Activated naive CD4-positive, alpha-beta T cell treated with anti-CD3 and anti-CD28 coated beads, Interleukin-2, amount 50 U/mL, for 24 hours (primary cell): ENCODE data around the gene ATF6B.
A peak's percentile ranks its signal among the peaks of the same experiment; 100 is the strongest.

Experiments used
- H3K27ac Mint-ChIP-seq: one replicate; pipeline ENCODE4 v1.8.0; 2021; ENCODE audit warnings: mild to moderate bottlenecking, mixed read lengths
- H3K27me3 Mint-ChIP-seq: one replicate; pipeline ENCODE4 v1.8.0; 2021; ENCODE audit warnings: mixed read lengths
- H3K36me3 Mint-ChIP-seq: one replicate; pipeline ENCODE4 v1.8.0; 2021; ENCODE audit warnings: mixed read lengths
- H3K4me1 Mint-ChIP-seq: one replicate; pipeline ENCODE4 v1.8.0; 2021; ENCODE audit warnings: mixed read lengths
- H3K4me3 Mint-ChIP-seq: one replicate; pipeline ENCODE4 v1.8.0; 2021; ENCODE audit warnings: mild to moderate bottlenecking, mixed read lengths
- H3K9me3 Mint-ChIP-seq: one replicate; pipeline ENCODE4 v1.8.0; 2021; ENCODE audit warnings: mixed read lengths

Gene ATF6B

DNA sequence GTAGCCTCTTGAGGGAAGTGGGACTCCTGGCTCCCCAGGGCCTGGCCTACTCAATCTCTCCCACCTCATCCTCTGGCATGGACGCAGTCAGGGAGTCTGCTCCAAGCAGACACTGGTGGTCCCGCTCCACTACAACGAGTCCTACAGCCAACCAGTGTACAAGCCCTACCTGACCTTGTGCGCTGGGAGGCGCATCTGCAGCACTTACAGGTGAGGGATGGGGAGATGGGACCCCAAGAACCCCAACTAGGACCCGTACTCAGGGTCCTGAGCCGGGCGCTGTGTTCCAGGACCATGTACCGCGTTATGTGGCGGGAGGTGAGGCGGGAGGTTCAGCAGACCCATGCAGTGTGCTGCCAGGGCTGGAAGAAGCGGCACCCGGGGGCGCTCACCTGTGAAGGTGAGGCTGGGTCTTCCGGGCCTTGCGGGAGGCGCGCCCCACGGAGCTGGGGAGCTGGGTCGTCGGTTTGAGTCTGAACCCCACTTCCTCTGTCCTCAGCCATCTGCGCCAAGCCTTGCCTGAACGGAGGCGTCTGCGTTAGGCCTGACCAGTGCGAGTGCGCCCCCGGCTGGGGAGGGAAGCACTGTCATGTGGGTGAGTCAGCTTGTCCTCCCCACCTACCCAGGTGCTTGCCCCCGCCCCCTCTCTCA, 38.5 kb upstream of the ATF6B start:
- Mint-ChIP-seq H3K9me3 (no peaks in the 10 kb centered on the region), H3K27me3 (no peaks in the 10 kb centered on the region), H3K36me3 (peaks cover 21% of the 10 kb centered on the region), H3K4me3 (no peak overlapping the region), H3K27ac (no peak overlapping the region), H3K4me1 (peaks cover 6% of the 10 kb centered on the region)

DNA sequence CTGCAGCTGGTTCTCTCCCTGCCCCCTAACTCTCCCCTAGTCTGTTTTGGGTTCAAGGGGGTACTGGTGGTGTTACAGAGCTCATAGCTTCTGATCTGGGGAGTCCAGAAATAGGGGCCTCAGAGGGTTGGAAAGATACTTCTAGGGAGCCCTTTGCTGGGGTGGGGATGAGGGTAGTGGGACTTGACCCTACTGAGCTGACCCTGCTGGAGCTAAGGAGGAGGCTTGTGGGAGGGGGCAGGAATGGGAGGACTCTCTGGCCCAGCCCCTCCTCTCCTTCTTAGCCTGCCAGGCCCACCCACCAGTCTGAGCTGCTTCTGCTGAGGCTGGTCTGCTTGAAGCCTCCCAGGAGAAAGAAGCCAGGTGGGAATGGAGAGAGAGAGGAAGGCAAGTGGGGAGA, 36.2 kb upstream of the ATF6B start, which contains the start of gene EGFL8:
EGFL8 (plus strand) TSS at position 301 of the 400 bp plus-strand sequence. CDS start 1,571 bp downstream, outside the sequence.
- Mint-ChIP-seq H3K9me3 (no peaks in the 10 kb centered on the region), H3K4me3 (no peak within 1 kb of the TSS), H3K4me1 (no peaks in the 10 kb centered on the region), H3K27me3 (no peaks in the 10 kb centered on the region), H3K36me3 (peaks cover 14% of the 10 kb centered on the region), H3K27ac (no peak within 1 kb of the TSS)

DNA sequence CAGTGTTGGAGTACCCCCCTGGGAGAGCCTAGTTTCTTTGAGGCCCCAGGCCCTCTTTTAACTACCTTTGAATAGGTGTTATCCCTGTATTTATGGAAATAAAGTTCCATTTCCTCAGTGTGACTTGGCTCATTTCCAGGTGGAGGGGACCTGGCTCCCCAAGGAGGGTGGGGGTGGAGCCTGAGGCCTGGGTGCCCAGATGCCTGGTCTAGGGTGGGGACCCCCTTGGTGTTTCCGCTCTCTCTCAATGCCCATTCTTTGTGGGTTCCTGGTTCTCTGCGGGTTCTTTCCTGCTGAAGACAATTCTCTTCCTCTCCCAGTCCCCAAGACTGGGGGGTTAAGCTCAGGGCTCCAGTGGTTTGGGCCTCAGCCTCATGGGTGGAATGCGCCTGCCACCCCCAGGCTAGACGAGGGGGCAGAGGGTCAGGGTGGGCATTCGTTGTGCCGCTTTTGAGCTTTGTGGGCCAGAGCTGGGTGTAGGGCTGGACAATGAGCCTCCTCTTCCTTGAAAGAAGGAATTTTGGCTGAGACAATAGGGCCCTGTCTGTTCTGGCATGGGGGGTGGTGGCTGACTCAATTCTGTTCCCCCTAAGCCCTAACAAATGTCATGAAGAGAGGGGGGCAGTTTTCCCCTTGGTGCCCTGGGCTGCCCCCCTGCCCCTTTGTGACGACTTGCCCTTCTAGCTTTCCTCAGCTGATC, 35.7 kb upstream of the ATF6B start:
- peaks cover 11% of the 10 kb centered on the region for H3K36me3 Mint-ChIP-seq
- H3K27me3 Mint-ChIP-seq: no peaks in the 10 kb centered on the region
- no peaks in the 10 kb centered on the region for H3K4me1 Mint-ChIP-seq
- no peak overlapping the region for H3K4me3 Mint-ChIP-seq
- no peaks in the 10 kb centered on the region for H3K9me3 Mint-ChIP-seq
- no peak overlapping the region for H3K27ac Mint-ChIP-seq

DNA sequence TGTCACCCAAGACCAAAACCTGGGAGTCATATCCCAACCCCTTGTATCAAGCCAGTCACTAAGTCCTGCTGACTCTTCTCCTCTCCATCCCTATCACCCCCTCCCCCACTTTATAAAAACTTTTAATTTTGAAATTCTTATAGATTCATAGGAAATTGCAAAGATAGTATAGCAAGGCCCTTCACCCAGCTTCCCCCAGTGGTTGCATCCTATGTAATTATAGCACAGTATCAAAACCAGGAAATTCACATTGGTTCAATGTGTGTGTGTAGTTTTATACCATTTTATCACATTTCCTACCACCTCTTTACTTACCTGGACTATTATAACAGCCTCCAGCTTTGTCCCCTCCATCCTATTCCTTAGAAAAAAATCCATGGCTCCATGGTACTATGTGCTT, 30.0 kb upstream of the ATF6B start:
- no peaks in the 10 kb centered on the region for H3K9me3 Mint-ChIP-seq
- peaks cover 10% of the 10 kb centered on the region for H3K36me3 Mint-ChIP-seq
- no peaks in the 10 kb centered on the region for H3K27me3 Mint-ChIP-seq
- H3K27ac Mint-ChIP-seq: no peak overlapping the region
- H3K4me3 Mint-ChIP-seq: no peak overlapping the region
- H3K4me1 Mint-ChIP-seq: peaks cover 31% of the 10 kb centered on the region

DNA sequence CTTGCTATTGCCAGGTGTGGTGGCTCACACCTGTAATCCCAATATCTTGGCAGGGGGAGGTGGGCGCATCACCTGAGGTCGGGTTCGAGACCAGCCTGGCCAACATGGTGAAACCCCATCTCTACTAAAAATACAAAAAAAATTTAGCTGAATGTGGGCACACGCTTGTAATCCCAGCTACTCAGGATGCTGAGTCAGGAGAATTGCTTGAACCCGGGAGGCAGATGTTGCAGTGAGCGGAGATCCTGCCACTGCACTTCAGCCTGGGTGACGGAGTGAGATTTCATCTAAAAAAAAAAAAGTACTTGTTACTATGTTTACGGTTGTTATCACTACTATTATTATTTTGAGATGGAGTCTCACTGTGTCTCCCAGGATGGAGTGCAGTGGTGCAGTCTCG, 28.8 kb upstream of the ATF6B start:
- H3K36me3 Mint-ChIP-seq: peaks cover 10% of the 10 kb centered on the region
- H3K4me3 Mint-ChIP-seq: no peak overlapping the region
- H3K27me3 Mint-ChIP-seq: no peaks in the 10 kb centered on the region
- H3K4me1 Mint-ChIP-seq: peaks cover 42% of the 10 kb centered on the region
- H3K9me3 Mint-ChIP-seq: no peaks in the 10 kb centered on the region
- H3K27ac Mint-ChIP-seq: no peak overlapping the region

DNA sequence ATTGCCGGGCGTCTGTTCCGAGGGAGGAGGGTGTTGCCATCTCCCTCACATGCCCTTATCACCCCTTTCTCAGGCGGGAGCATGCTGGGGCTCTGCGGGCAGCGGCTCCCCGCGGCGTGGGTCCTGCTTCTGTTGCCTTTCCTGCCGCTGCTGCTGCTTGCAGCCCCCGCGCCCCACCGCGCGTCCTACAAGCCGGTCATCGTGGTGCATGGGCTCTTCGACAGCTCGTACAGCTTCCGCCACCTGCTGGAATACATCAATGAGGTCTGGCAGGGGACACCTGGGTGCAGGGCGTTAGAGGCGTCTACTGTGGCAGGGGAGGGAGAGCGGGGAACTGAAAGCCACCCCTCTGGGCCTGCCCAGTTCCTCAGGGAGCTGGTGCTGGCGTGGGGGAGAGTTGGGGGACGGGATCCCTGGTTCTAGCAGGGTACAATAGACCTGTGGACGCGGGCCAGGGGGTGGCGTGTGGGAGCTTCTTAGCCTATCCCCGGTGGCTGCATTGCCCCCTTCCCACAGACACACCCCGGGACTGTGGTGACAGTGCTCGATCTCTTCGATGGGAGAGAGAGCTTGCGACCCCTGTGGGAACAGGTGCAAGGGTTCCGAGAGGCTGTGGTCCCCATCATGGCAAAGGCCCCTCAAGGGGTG, 26.6 kb upstream of the ATF6B start:
- H3K27ac Mint-ChIP-seq: peak overlapping the region; percentile 94
- H3K9me3 Mint-ChIP-seq: no peaks in the 10 kb centered on the region
- peaks cover 10% of the 10 kb centered on the region for H3K36me3 Mint-ChIP-seq
- H3K4me1 Mint-ChIP-seq: peaks cover 59% of the 10 kb centered on the region
- peaks cover 1% of the 10 kb centered on the region for H3K27me3 Mint-ChIP-seq
- H3K4me3 Mint-ChIP-seq: peak overlapping the region; percentile 99

DNA sequence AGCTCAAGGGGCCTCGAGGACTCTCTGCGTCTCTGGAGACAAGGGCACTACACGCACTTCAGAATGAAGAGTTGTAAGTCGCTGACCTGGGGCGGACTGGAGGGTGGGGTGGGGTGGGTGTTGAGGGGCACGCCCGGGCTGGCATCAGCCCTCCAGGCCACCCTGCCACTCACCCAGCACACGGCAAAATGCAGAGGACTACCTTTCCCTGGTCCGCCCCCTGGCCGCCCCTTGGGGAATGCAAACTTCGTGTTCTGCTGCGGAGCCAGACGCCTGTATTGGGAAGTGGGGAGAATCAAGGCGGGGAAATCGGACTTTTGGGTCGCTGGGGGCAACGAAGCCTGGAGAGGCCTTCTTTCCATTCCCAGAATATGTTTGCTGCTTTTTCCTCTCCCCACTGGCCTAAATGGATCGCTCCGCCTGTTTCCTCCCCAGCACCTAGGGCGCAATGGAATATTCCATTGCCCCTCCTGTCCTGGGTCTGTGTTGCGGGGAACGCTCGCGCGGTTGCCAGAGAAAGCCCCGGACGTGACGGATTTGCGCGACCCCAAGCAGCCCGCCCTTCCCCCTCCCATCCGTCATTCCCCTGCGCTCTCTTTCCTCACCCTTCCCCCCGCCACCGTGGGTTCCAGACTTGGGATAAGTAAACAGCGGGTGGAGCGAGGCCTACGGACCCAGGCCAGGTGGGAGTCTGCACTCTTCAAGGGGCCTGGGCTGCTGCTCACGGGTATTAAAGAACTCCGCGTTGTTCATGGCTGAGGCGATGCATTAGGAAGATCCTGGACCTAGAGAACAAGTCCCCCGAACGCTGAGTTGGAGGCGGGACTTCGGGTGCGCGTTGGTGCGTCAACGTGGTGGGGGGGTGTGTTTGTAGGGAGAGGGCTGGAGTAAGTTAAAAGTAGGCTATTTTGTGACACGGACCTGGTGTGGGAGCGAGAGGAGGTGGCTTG, 25.8 kb upstream of the ATF6B start, which contains the start of gene PPT2:
PPT2 (plus strand) TSS at position 578 of the 950 bp plus-strand sequence. CDS start 454 bp downstream, outside the sequence.
- Mint-ChIP-seq H3K9me3 (no peaks in the 10 kb centered on the region), H3K4me3 (peak within 1 kb of the TSS; percentile 99), H3K4me1 (peaks cover 63% of the 10 kb centered on the region), H3K27ac (peak within 1 kb of the TSS; percentile 94), H3K27me3 (peaks cover 4% of the 10 kb centered on the region), H3K36me3 (peaks cover 10% of the 10 kb centered on the region)

DNA sequence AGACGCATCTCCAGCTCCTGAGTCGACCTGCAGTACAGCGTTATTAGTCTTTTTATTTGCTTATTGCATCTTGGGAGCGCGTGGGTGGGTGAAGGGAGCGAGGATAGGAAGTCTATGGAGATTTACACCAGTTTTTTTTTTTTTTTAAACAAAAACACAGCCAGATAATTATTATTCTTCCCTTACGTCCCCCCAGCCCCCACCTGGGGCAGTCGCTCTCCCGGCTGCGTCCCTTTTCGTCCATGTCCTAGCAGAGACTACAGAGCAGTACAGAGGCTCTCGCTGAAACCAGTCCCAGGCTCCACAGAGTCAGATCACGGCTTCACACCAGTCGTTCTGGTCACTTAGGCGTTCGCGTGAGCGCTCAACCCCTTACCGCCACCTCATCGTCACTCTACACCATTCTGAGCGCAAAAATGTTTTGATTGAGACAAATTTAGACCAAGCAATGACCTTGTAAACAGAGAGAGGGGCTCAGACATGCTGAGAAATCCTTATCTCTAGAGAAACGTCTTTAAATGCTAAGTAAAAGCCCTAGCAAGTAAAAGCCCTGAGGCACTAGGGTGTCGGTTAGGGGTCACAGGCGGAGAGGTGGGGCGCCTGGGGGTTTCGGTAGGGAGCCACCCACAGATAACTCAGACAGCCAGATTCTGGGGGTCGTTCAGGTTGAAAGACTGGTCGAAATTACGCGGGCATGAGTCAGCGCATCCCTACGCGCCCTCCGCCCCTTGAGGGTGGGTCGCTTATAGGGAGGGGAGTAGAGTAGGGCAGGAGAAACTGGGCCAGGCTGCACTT, 24.9 kb upstream of the ATF6B start:
- H3K4me3 Mint-ChIP-seq: peak overlapping the region; percentile 99
- peak overlapping the region; percentile 82 for H3K27ac Mint-ChIP-seq
- peaks cover 71% of the 10 kb centered on the region for H3K4me1 Mint-ChIP-seq
- H3K9me3 Mint-ChIP-seq: no peaks in the 10 kb centered on the region
- H3K36me3 Mint-ChIP-seq: peaks cover 5% of the 10 kb centered on the region
- peaks cover 4% of the 10 kb centered on the region for H3K27me3 Mint-ChIP-seq

DNA sequence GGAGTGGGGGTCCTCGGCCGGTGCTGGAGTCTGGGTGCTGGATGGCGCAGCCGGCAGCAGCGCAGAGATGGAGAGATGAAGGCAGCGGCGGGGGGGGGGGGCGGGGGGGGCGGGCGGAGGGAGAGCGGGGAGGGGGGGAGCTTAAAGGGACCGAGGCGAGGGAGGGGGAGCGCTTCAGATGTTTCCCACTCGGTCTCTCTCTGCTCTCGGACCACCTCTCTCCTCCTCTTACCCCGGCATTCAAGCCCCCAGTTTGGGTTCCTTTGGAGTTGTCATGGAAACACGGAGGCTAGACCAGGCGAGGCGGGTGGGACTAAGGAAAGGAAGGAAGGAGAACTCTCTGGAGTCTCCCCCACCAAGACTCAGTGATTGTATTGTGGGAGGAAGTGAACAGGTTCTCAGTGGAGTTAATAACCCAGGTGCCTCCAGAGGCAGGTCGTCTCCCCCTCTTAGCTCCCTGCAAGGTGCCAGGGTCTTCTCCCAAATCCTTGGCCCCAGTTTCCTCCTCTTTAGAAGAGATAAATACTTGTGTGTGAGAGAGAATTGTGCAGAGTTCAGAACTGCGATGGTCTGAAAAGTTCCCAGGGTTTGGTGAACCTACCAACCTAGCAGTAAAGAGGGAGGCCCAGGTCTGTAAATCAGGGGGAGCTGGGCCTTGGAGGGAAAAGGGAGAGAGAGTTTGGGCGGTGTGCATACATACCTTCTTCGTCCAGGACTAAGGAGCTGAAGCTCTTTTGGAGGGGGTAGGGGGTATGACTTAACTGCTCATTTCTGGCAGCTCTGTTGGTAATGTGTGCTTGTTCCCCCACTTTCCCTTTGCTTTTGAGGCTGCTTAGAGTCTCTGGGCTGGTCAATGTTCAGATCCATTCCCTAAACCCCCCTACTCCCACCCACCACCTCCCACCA, 24.1 kb upstream of the ATF6B start, which contains the start of gene PRRT1:
PRRT1 (minus strand) TSS at position 77 of the 906 bp plus-strand sequence. CDS start 112 bp downstream, outside the sequence.
- no peaks in the 10 kb centered on the region for H3K36me3 Mint-ChIP-seq
- H3K27me3 Mint-ChIP-seq: peaks cover 4% of the 10 kb centered on the region
- peaks cover 67% of the 10 kb centered on the region for H3K4me1 Mint-ChIP-seq
- H3K9me3 Mint-ChIP-seq: no peaks in the 10 kb centered on the region
- H3K27ac Mint-ChIP-seq: no peak within 1 kb of the TSS
- peak within 1 kb of the TSS; percentile 99 for H3K4me3 Mint-ChIP-seq

DNA sequence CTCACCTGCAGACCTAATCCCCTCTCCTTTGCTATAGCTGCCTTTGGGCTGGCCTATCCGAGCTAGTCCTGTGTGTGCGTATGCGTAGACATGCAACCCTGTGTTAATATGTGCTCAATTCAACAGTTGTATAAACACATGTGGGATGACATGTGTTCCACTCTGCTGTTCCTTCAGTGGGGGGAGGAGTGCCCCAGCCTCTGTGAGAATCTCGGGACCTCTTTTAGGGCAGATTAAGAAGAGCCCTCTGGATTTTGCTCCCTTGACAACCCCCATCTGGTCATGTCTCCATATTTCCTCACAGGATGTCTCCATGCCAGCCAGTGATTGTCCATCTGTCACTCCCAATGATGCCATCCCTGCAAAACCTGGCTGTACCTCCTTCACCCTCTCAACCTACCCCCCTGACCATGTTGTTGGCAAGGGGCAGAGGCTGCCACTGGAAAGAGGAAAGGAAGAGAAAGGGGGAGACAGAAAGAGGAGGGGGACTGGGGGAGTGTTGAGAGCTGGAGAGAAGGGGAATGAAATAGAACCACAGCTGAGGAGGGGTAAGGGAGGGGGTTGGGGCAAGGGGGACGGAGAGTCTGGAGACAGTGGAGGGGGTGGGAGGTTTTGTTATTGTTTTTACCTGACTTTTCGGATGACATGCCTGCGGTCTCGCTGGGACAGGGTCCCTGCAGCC, 23.3 kb upstream of the ATF6B start:
- peak overlapping the region; percentile 70 for H3K4me3 Mint-ChIP-seq
- no peak overlapping the region for H3K27ac Mint-ChIP-seq
- H3K27me3 Mint-ChIP-seq: peaks cover 4% of the 10 kb centered on the region
- H3K4me1 Mint-ChIP-seq: peaks cover 67% of the 10 kb centered on the region
- H3K36me3 Mint-ChIP-seq: no peaks in the 10 kb centered on the region
- H3K9me3 Mint-ChIP-seq: no peaks in the 10 kb centered on the region

DNA sequence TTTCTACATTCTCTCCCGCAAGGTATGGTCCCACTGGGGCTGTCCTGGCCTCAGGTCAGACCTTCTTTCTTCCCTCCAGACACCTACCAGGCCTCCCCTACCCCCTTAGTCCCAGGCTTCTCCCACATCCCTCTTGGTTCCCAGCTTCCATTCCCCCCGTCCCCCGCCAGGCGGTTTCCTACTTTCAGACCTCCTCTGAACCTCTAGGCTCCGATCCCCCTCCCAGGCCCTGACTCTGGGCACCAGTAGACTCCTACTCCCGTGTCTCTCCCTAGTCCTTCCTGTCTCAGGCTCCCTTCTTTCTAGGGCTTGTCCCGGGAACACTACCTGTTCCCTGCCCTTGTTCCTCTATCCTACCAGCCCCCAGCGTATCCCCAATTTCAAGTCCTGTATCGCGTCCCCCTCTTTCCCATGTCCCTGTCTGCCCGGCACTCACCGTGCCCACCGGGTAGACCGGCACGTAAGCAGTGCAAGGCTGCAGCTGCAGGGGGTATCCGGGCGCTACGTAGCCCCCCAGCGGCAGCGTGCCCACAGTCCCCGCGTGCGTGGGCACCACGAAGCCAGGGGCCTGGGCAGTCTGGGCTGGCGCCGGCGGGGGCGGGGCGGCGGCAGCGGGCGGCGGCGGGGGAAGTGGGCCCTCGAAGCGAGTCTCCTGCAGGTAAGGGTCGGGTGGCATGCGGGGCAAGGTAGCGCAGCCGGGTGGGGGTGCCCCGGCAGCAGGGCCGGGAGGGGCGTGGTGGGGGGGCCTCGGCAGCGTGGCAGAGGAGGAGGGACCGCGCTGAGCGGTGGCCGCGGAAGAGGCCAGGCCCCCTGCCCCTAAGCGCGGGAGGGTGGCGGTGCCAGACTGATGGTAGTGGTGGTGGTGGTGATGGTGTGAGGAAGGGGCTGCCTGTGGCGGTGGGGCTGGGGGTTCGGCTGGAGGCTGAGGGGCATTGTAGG, 22.2 kb upstream of the ATF6B start:
- H3K4me1 Mint-ChIP-seq: peaks cover 61% of the 10 kb centered on the region
- peaks cover 4% of the 10 kb centered on the region for H3K27me3 Mint-ChIP-seq
- H3K36me3 Mint-ChIP-seq: no peaks in the 10 kb centered on the region
- no peak overlapping the region for H3K27ac Mint-ChIP-seq
- peak overlapping the region; percentile 70 for H3K4me3 Mint-ChIP-seq
- no peaks in the 10 kb centered on the region for H3K9me3 Mint-ChIP-seq

DNA sequence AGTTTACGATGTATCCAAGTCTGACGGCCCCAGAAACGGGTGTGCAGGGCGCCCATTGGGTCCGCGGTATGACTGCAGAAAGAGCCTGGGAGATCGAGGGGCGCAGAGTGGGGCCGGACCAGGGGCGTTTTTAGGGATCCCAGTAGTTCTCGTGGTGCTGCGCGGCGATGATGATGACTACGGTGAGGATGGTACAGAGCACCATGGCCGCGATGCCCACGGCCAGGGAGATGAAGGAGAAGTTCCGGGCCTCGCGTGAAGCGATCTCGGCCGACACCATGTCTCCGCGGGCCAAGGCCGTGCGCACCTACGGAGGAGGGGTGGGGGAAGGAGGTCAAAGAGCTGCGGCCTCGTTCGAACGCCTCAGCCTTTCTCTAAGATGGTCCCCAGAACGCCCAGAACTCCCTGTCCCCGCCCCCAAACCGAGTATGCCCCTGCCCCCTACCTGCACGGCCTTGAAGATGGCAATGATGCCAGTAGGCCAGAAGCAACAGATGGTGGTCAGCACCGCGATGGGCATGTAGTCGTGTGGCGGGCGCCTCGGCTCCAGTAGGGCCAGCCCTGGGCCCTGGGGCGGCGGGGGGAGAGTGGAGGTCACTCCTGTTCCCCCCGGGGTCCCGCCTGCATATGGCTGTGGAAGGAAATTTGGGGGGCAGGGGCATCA, 21.2 kb upstream of the ATF6B start:
- Mint-ChIP-seq H3K27ac (peak overlapping the region; percentile 25), H3K36me3 (no peaks in the 10 kb centered on the region), H3K9me3 (no peaks in the 10 kb centered on the region), H3K27me3 (peaks cover 4% of the 10 kb centered on the region), H3K4me1 (peaks cover 52% of the 10 kb centered on the region), H3K4me3 (peak overlapping the region; percentile 84)
